Upper lobe of left lung (tissue), 6 donors: ENCODE results near the gene IGSF8. TPM values are rescaled to one million over a fixed set of nuclear protein-coding genes. Genes with fewer than 3 reads are reported as not detected.
A peak's percentile ranks its signal among the peaks of the same experiment; 100 is the strongest.

Source experiments
- ATAC-seq, 2 donors: fragments of 200-7000 bp; cut with Tn5 transposase; one replicate each; pipeline ENCODE4 v1.9.1; 2022; ENCODE audit warnings: mild to moderate bottlenecking in 2 of 2, moderate library complexity in 2 of 2; ENCODE audit not compliant: low FRiP score in 2 of 2
- DNase-seq, 2 donors: peaks; one replicate each; pipeline ENCODE4 v3.0.0-alpha.2; 2019 to 2020
- H3K27ac ChIP-seq, 4 donors: fragments of 200-600 bp; sonication (generic); one replicate each; pipeline ENCODE4 v1.5.1; 2016 to 2019
- H3K27me3 ChIP-seq, 4 donors: fragments of 200-600 bp; sonication (generic); one replicate each; pipeline ENCODE4 v1.5.1; 2017 to 2019
- H3K36me3 ChIP-seq, 4 donors: fragments of 200-600 bp; sonication (generic); one replicate each; pipeline ENCODE4 v1.5.1; 2016 to 2019
- H3K4me1 ChIP-seq, 4 donors: fragments of 200-600 bp; sonication (generic); one replicate each; pipeline ENCODE4 v1.5.1; 2018 to 2019
- H3K4me3 ChIP-seq, 4 donors: fragments of 200-600 bp; sonication (generic); one replicate each; pipeline ENCODE4 v1.5.1; 2017 to 2019; ENCODE audit warnings: mild to moderate bottlenecking in 2 of 4, moderate library complexity in 1 of 4
- H3K9me3 ChIP-seq, 4 donors: fragments of 200-600 bp; sonication (generic); one replicate each; pipeline ENCODE4 v1.5.1; 2018 to 2019
- CTCF ChIP-seq, 6 experiments: fragments of 450-650 bp in 4 of 6; fragments of 200-600 bp in 2 of 6; sonication (generic) in 2 of 6; IDR thresholded peaks; one replicate each; pipeline ENCODE4 v1.5.1; 2016 to 2019; ENCODE audit warnings: antibody characterized with exemption in 6 of 6
- EP300 ChIP-seq, 4 donors: sonication (generic); formaldehyde crosslinking; IDR thresholded peaks; one replicate each; pipeline ENCODE4 v1.5.1; 2017; ENCODE audit warnings: antibody characterized with exemption in 4 of 4, control low read depth in 2 of 4
- POLR2A ChIP-seq, 4 donors: fragments of 450-650 bp; IDR thresholded peaks; one replicate each; pipeline ENCODE4 v1.5.1; 2016 to 2017; ENCODE audit warnings: antibody characterized with exemption in 4 of 4, mild to moderate bottlenecking in 2 of 4
- POLR2AphosphoS5 ChIP-seq, 2 donors: sonication (generic); formaldehyde crosslinking; IDR thresholded peaks; one replicate each; pipeline ENCODE4 v1.5.1; 2017; ENCODE audit warnings: antibody characterized with exemption in 2 of 2
- WGBS, 2 donors: methylation state at CpG; one replicate each; pipeline ENCODE4 v1.1.5; 2017 to 2018; 5-methylcytosine and 5-hydroxymethylcytosine counted together
- total RNA-seq, 6 donors: library from RNA; depleted of rRNA in 4 of 6; stranded (reverse); fragments of >200 nt in 4 of 6; gene quantifications; one replicate each; pipeline versions ENCODE4 v1.1.0 to v1.2.1, GENCODE V29; 2016 to 2021
- donor health status: DM: no; HTN: no; CAD: no; lungs with moderate emphysema.
- donor health status: DM: no; HTN: yes; CAD: no; lungs with severe emphysema.

IGSF8 gene
- total RNA-seq, 6 donors from 2014 or later = 13.6 to 43.8 (median 36.9) TPM

- Histone ChIP-seq H3K9me3 (no peaks in the 10 kb centered on the region), H3K27ac (no peak overlapping the region), H3K4me1 (peaks cover 0 to 9% (median under 1%) of the 10 kb centered on the region in 4 donors), H3K36me3 (no peaks in the 10 kb centered on the region), H3K4me3 (no peak overlapping the region), H3K27me3 (no peaks in the 10 kb centered on the region)
- ATAC-seq (no peak), DNase-seq (no peak)
- TF ChIP-seq POLR2AphosphoS5 (IDR thresholded peaks at IDR 0.05) (no peak), POLR2A (IDR thresholded peaks at IDR 0.05) (no peak), EP300 (IDR thresholded peaks at IDR 0.05) (no peak), CTCF (IDR thresholded peaks at IDR 0.05) (no peak)
- WGBS, 2 donors = 85 to 96% methylated on average over 11 to 15 of the region's 16 CpGs
Measured at GRCh38 chr1:160122978-160123495, 24.6 kb upstream of the IGSF8 start.

- H3K4me3 ChIP-seq = no peak overlapping the region
- TF ChIP-seq POLR2A (IDR thresholded peaks at IDR 0.05) (no peak), EP300 (IDR thresholded peaks at IDR 0.05) (no peak), POLR2AphosphoS5 (IDR thresholded peaks at IDR 0.05) (no peak), CTCF (IDR thresholded peaks at IDR 0.05) (no peak)
- no peaks in the 10 kb centered on the region for H3K9me3 ChIP-seq
- DNase-seq (no peak), ATAC-seq (no peak)
- 89 to 95% methylated on average over 1 of the region's 1 CpG for WGBS, 2 donors
- H3K36me3 ChIP-seq = no peaks in the 10 kb centered on the region
- no peaks in the 10 kb centered on the region for H3K27me3 ChIP-seq
- no peak overlapping the region for H3K27ac ChIP-seq
- H3K4me1 ChIP-seq = peaks cover 0 to 15% (median 3%) of the 10 kb centered on the region in 4 donors
Measured at GRCh38 chr1:160121388-160121787, 23.0 kb upstream of the IGSF8 start.

DNA sequence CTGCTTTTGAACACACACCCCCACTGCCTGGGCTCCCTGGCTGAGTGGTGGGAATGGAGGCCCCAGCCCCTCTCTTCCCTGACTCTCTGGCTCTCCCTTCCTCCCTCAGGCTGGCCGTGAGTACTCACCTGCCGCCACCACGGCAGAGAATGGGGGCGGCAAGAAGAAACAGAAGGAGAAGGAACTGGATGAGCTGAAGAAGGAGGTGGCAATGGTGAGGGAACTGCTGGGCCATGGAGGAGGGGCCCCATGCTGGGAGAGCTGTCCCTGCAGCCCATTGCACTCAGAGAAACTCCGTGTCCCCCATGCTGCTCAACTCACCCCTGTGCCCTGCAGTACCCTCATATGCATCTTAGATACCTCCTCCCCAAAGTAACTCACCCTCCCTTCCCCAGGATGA, 22.4 kb upstream of the IGSF8 start:
- peaks cover 0 to 15% (median 3%) of the 10 kb centered on the region in 4 donors for H3K4me1 ChIP-seq
- 89% methylated on average over 5 of the region's 5 CpGs for WGBS, 2 donors
- H3K36me3 ChIP-seq = no peaks in the 10 kb centered on the region
- H3K27ac ChIP-seq = no peak overlapping the region
- ATAC-seq (no peak), DNase-seq (no peak)
- no peaks in the 10 kb centered on the region for H3K27me3 ChIP-seq
- H3K9me3 ChIP-seq = no peaks in the 10 kb centered on the region
- TF ChIP-seq EP300 (IDR thresholded peaks at IDR 0.05) (no peak), POLR2A (IDR thresholded peaks at IDR 0.05) (no peak), POLR2AphosphoS5 (IDR thresholded peaks at IDR 0.05) (no peak), CTCF (IDR thresholded peaks at IDR 0.05) (no peak)
- no peak overlapping the region for H3K4me3 ChIP-seq

GRCh38 chr1:160118928-160119327, 20.5 kb upstream of the IGSF8 start:
- Histone ChIP-seq H3K27ac (no peak overlapping the region), H3K4me3 (no peak overlapping the region), H3K36me3 (no peaks in the 10 kb centered on the region), H3K4me1 (peaks cover 0 to 11% (median 3%) of the 10 kb centered on the region in 4 donors), H3K27me3 (no peaks in the 10 kb centered on the region), H3K9me3 (no peaks in the 10 kb centered on the region)
- 57 to 92% methylated on average over 3 of the region's 3 CpGs for WGBS, 2 donors
- DNase-seq = no peak
- no peak for ATAC-seq
- TF ChIP-seq EP300 (IDR thresholded peaks at IDR 0.05) = no peak
- TF ChIP-seq POLR2A (IDR thresholded peaks at IDR 0.05) = no peak
- no peak for TF ChIP-seq POLR2AphosphoS5 (IDR thresholded peaks at IDR 0.05)
- no peak for TF ChIP-seq CTCF (IDR thresholded peaks at IDR 0.05)

DNA sequence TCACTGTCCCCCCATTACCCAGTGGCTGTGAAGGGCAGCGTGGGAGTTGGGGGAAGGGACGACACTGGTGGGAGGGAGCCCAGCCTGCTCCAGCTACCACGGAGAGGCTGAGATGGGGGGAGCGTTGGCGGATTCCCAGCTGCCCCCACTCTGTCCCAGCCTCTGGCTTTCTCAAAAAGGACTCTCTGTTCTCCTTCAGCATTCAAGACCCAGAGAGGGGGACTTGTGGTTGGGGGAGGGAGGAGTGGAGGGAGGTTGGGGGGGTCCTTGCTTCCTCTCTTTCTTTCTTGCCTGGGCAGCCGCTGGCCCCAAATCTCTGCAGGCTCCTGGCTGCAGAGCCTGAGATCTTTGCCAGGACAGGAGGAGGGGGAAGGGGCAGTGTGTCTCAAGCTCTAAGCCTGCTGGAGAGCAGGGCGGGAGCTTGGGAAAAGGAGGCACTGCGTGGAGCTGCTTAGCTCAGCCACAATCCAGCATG, 19.3 kb upstream of the IGSF8 start:
- Histone ChIP-seq H3K4me1 (peaks cover 0 to 11% (median 3%) of the 10 kb centered on the region in 4 donors), H3K36me3 (no peaks in the 10 kb centered on the region), H3K27ac (no peak overlapping the region), H3K27me3 (no peaks in the 10 kb centered on the region), H3K9me3 (no peaks in the 10 kb centered on the region), H3K4me3 (peak overlapping the region in 1 of 4 donors; percentile 20)
- peak; percentile 49 to 52 for ATAC-seq
- TF ChIP-seq POLR2AphosphoS5 (IDR thresholded peaks at IDR 0.05) = no peak
- TF ChIP-seq EP300 (IDR thresholded peaks at IDR 0.05) = no peak
- no peak for TF ChIP-seq CTCF (IDR thresholded peaks at IDR 0.05)
- TF ChIP-seq POLR2A (IDR thresholded peaks at IDR 0.05) = no peak
- 15 to 32% methylated on average over 4 to 8 of the region's 8 CpGs for WGBS, 2 donors
- peak in 1 of 2 donors; percentile 37 for DNase-seq
